HFFc6 (cell line): ENCODE measurements around the gene STK35. TPM values are rescaled to one million over a fixed set of nuclear protein-coding genes. Genes with fewer than 3 reads are reported as not detected.

Experiments
- DNase-seq: peaks from one replicate; pipeline ENCODE4 v3.0.0-alpha.2; 2018
- H3K27ac Mint-ChIP-seq: 2 replicates; pipeline ENCODE4 v1.8.0; 2020; ENCODE audit warnings: mild to moderate bottlenecking, mixed read lengths
- H3K27me3 Mint-ChIP-seq: 2 replicates; pipeline ENCODE4 v1.8.0; 2021; ENCODE audit warnings: mild to moderate bottlenecking, moderate library complexity, mixed read lengths; ENCODE audit not compliant: insufficient read depth
- H3K36me3 Mint-ChIP-seq: 2 replicates; pipeline ENCODE4 v1.8.0; 2021; ENCODE audit warnings: low read depth, mixed read lengths
- H3K4me1 Mint-ChIP-seq: 2 replicates; pipeline ENCODE4 v1.8.0; 2020; ENCODE audit warnings: low read depth, mixed read lengths
- H3K4me3 Mint-ChIP-seq: 2 replicates; pipeline ENCODE4 v1.8.0; 2020; ENCODE audit warnings: mild to moderate bottlenecking, moderate library complexity, mixed read lengths
- H3K9me3 Mint-ChIP-seq: 2 replicates; pipeline ENCODE4 v1.8.0; 2020; ENCODE audit warnings: mild to moderate bottlenecking, mixed read lengths
- total RNA-seq, 6 experiments: library from RNA; stranded (reverse); fragmentation: NEBNext Ultra II Directional; extraction: Animal tissue kit (Norgen Biotek cat#: 25700); gene quantifications; 2 replicates in 1 of 6; 3 replicates in 5 of 6; pipeline ENCODE4 v1.2.3, GENCODE V29; 2021
- TF ChIP-seq, protein P1 (sequence below): fragments of 200-600 bp; sonication (generic); IDR thresholded peaks from 2 replicates; pipeline ENCODE4 v1.5.0; 2021; ENCODE audit warnings: antibody characterized with exemption, mild to moderate bottlenecking

STK35 gene
- total RNA-seq, 6 experiments from 2014 or later, result 14.0 to 16.7 (median 15.1) TPM

DNA sequence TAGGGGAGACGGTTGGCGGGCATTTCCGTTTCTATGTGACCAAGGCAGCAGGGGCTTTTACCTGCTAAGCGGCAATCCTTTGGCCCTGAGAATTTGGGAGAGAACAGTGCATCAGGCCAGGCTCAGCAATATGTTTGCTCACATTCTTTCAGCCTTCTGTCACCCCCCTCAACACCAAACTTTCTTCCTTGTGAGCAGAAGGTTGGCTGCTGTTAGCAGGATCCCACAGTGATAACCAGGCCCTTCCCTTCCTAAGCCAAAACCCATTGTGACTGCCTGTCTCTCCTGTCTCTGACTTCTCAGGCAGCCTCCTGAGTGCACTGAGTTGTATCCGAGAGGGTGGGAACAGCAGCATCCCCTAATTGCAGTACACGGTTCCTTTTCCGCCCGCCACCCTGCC, 43.7 kb downstream of the STK35 start:
- Mint-ChIP-seq H3K4me3 (no peak overlapping the region), H3K27me3 (peaks cover 3% of the 10 kb centered on the region), H3K4me1 (peaks cover 42% of the 10 kb centered on the region), H3K27ac (peak overlapping the region; percentile 38), H3K9me3 (no peaks in the 10 kb centered on the region), H3K36me3 (peaks cover 7% of the 10 kb centered on the region; the same call in 1 of the 2 replicates)
- DNase-seq, result no peak
- TF ChIP-seq, protein P1, sequence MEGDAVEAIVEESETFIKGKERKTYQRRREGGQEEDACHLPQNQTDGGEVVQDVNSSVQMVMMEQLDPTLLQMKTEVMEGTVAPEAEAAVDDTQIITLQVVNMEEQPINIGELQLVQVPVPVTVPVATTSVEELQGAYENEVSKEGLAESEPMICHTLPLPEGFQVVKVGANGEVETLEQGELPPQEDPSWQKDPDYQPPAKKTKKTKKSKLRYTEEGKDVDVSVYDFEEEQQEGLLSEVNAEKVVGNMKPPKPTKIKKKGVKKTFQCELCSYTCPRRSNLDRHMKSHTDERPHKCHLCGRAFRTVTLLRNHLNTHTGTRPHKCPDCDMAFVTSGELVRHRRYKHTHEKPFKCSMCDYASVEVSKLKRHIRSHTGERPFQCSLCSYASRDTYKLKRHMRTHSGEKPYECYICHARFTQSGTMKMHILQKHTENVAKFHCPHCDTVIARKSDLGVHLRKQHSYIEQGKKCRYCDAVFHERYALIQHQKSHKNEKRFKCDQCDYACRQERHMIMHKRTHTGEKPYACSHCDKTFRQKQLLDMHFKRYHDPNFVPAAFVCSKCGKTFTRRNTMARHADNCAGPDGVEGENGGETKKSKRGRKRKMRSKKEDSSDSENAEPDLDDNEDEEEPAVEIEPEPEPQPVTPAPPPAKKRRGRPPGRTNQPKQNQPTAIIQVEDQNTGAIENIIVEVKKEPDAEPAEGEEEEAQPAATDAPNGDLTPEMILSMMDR, result no peak

DNA sequence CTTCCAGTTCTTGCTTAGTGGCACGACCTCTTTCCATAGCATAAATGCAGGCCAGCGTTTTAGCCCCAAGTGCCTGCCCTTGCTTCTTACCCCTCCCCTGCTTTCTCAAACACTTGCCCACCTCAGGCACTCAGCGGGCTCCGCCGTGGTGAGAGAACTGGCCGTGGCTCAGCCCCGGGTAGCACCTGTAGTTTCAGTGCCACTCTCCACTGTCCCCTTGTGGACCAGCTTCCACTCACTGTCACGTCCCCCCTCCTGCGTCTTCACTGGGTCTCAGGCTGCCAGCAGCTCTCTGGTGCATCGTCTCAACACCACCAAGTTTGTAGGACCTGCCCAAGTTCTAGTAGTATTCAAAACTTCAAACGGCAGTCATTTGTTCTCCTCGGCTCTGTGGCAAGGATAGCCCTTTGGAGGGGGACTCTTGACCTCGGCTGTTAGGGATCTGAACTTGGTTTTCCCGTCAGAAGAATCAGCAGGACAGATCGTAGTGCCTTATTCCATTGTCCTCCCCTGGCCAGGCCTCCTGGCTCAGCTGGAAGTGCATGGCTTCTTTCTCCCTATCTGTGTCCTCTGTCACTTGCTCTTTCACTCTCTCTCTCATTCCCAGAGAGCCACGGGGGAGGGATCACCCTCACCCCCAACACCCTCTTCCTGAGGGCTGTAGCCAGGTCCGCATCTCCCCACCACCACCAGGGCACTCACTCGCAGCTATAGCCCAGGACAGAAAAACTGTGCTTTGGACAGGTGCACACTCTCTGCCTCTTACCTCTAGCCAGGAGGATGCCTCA, 44.6 kb downstream of the STK35 start:
- H3K4me1 Mint-ChIP-seq, result peaks cover 38% of the 10 kb centered on the region
- H3K27ac Mint-ChIP-seq, result no peak overlapping the region; the same call in 1 of the 2 replicates
- peaks cover 7% of the 10 kb centered on the region; the same call in 1 of the 2 replicates for H3K36me3 Mint-ChIP-seq
- H3K27me3 Mint-ChIP-seq, result peaks cover 3% of the 10 kb centered on the region
- no peaks in the 10 kb centered on the region for H3K9me3 Mint-ChIP-seq
- DNase-seq, result no peak
- H3K4me3 Mint-ChIP-seq, result no peak overlapping the region
- TF ChIP-seq, protein P1, result no peak

DNA sequence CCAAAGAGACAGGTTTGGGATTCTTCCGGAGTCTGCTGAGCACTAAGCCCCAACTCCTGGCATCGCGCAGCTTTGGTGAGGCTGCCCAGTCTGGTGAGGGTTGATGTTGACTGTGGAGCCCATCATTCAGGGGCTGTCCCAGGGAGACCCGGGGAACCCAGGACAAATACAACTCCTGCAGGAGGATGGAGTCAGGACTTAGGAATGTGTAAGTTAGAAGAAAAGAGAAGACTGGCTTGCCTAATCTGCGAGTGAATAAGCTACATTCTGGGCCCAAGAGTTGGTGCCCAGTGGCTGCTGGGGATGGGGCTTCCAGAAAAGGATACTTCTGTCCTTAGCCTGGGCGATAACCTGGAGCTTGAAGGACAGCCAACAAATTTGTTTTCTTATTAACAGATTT, 47.9 kb downstream of the STK35 start:
- H3K27ac Mint-ChIP-seq, result peak overlapping the region; percentile 54
- H3K9me3 Mint-ChIP-seq, result no peaks in the 10 kb centered on the region
- H3K36me3 Mint-ChIP-seq, result no peaks in the 10 kb centered on the region; the same call in 1 of the 2 replicates
- TF ChIP-seq, protein P1, result no peak
- H3K4me3 Mint-ChIP-seq, result no peak overlapping the region
- DNase-seq, result peak; percentile 35
- H3K27me3 Mint-ChIP-seq, result peaks cover 3% of the 10 kb centered on the region
- peaks cover 44% of the 10 kb centered on the region for H3K4me1 Mint-ChIP-seq

DNA sequence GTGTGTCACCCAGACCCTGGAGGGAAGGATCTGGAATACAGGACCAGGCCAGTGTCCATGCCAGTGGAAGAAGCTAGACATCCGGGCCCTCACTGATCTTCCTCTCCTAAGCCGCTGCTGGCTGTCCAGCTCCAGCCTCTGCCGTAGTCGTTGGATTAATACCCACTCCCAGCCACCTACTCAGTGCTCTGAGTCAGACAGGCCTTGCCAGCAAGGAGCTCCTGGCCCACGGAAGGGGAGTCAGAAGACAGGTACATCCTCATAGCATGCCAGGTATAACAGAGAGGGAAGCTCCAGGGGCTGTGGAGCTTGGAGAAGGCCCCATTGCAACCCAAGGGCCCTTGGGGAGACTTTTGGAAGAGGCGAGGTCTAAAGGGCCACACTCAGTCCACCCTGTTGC, 49.0 kb downstream of the STK35 start:
- Mint-ChIP-seq H3K9me3 (no peaks in the 10 kb centered on the region), H3K27ac (no peak overlapping the region), H3K4me1 (peaks cover 37% of the 10 kb centered on the region), H3K4me3 (no peak overlapping the region), H3K27me3 (peaks cover under 1% of the 10 kb centered on the region; the same call in 1 of the 2 replicates), H3K36me3 (no peaks in the 10 kb centered on the region; the same call in 1 of the 2 replicates)
- DNase-seq, result no peak
- TF ChIP-seq, protein P1, result no peak

- TF ChIP-seq, protein P1, result no peak
- Mint-ChIP-seq H3K9me3 (no peaks in the 10 kb centered on the region), H3K27ac (peak overlapping the region; percentile 83), H3K4me3 (peak overlapping the region; percentile 36; the same call in 1 of the 2 replicates), H3K36me3 (no peaks in the 10 kb centered on the region; the same call in 1 of the 2 replicates), H3K27me3 (no peaks in the 10 kb centered on the region), H3K4me1 (peaks cover 37% of the 10 kb centered on the region)
- peak; percentile 32 for DNase-seq
These were observed 50.2 kb downstream of the STK35 start for GRCh38 chr20:2151858-2152281.
